IMR-90 (cell line): Measurements from ENCODE around the gene BSPRY. TPM values are rescaled to one million over a fixed set of nuclear protein-coding genes. Genes with fewer than 3 reads are reported as not detected.

Source experiments
- ATAC-seq: fragments of 200-7000 bp; cut with Tn5 transposase; 2 replicates; pipeline ENCODE4 v1.9.1; 2020; ENCODE audit warnings: low read depth, mild to moderate bottlenecking, moderate library complexity
- BruUV-seq: library from RNA; stranded (reverse); fragments of 400-500 nt; replicated peaks from 2 replicates; lab custom pipeline; 2021; lab: Mats Ljungman, UMichigan
- CTCF ChIA-PET: fragments of 300-600 bp; formaldehyde crosslinking; extraction: SDS; loops from one replicate; lab custom pipeline; 2021; ENCODE audit warnings: antibody characterized with exemption; lab: Yijun Ruan, JAX
- POLR2A ChIA-PET: fragments of 300-600 bp; sonication (Branson Sonifier 250); formaldehyde crosslinking; loops from one replicate; lab custom pipeline; 2022; ENCODE audit warnings: antibody characterized with exemption; ENCODE audit not compliant: unreplicated experiment; lab: Charles Lee
- DNase-seq: peaks from one replicate; pipeline ENCODE4 v3.0.0; 2013
- H2AFZ ChIP-seq: replicated peaks from 2 replicates; pipeline ENCODE3; 2013; ENCODE audit warnings: low read length, mild to moderate bottlenecking; ENCODE audit not compliant: poor library complexity
- H2AK5ac ChIP-seq: 2 replicates; pipeline ENCODE4 v1.6.1; 2013; ENCODE audit warnings: low read depth, low read length, inconsistent platforms
- H2AK9ac ChIP-seq: replicated peaks from 2 replicates; pipeline ENCODE3; 2013; ENCODE audit warnings: mild to moderate bottlenecking, low read depth, low read length, moderate library complexity; ENCODE audit not compliant: poor library complexity
- H2BK120ac ChIP-seq: 2 replicates; pipeline ENCODE4 v1.6.1; 2013; ENCODE audit warnings: low read depth, low read length, inconsistent platforms
- H2BK15ac ChIP-seq: 3 replicates; pipeline ENCODE4 v1.6.1; 2013; ENCODE audit warnings: low read depth, low read length, inconsistent platforms
- H2BK20ac ChIP-seq: 2 replicates; pipeline ENCODE4 v1.6.1; 2013; ENCODE audit warnings: low read depth, mild to moderate bottlenecking, inconsistent platforms, low read length, moderate library complexity
- H2BK5ac ChIP-seq: 2 replicates; pipeline ENCODE4 v1.6.1; 2013; ENCODE audit warnings: mild to moderate bottlenecking, low read depth, low read length, inconsistent platforms; ENCODE audit not compliant: poor library complexity, severe bottlenecking
- H3K14ac ChIP-seq: replicated peaks from 2 replicates; pipeline ENCODE4 v1.6.1; 2013; ENCODE audit warnings: low read depth, low read length, inconsistent platforms
- H3K18ac ChIP-seq: 2 replicates; pipeline ENCODE4 v1.6.1; 2013; ENCODE audit warnings: low read depth, low read length, control low read depth
- H3K23ac ChIP-seq: 2 replicates; pipeline ENCODE4 v1.6.1; 2013; ENCODE audit warnings: low read depth, low read length, inconsistent platforms
- H3K27ac ChIP-seq: 2 replicates; pipeline ENCODE4 v1.5.1; 2013; ENCODE audit warnings: mild to moderate bottlenecking, control low read depth, low read length; ENCODE audit not compliant: insufficient read depth
- H3K27me3 ChIP-seq: 2 replicates; pipeline ENCODE4 v1.6.1; 2013; ENCODE audit warnings: low read length; ENCODE audit not compliant: control insufficient read depth, insufficient read depth
- H3K36me3 ChIP-seq: 2 replicates; pipeline ENCODE4 v1.6.1; 2013; ENCODE audit warnings: low read length, mixed read lengths; ENCODE audit not compliant: control insufficient read depth, insufficient read depth
- H3K4ac ChIP-seq: 2 replicates; pipeline ENCODE4 v1.6.1; 2013; ENCODE audit warnings: low read depth, low read length, inconsistent platforms
- H3K4me1 ChIP-seq: 2 replicates; pipeline ENCODE4 v1.6.1; 2013; ENCODE audit warnings: low read length, mixed read lengths; ENCODE audit not compliant: control insufficient read depth, insufficient read depth
- H3K4me2 ChIP-seq: 2 replicates; pipeline ENCODE4 v1.6.1; 2013; ENCODE audit warnings: low read depth, mild to moderate bottlenecking, control low read depth, low read length, moderate library complexity
- H3K4me3 ChIP-seq: 2 replicates; pipeline ENCODE4 v1.5.1; 2013; ENCODE audit warnings: low read depth, mild to moderate bottlenecking, control low read depth, low read length, moderate library complexity; ENCODE audit not compliant: insufficient read depth
- H3K56ac ChIP-seq: 2 replicates; pipeline ENCODE4 v1.6.1; 2013; ENCODE audit warnings: low read length, inconsistent platforms; ENCODE audit not compliant: insufficient read depth; ENCODE audit errors: extremely low read depth
- H3K79me1 ChIP-seq, 2 experiments: 2 replicates each; pipeline ENCODE4 v1.6.1; 2013; ENCODE audit warnings: low read length in 2 of 2, inconsistent platforms in 1 of 2, low read depth in 1 of 2
- H3K9ac ChIP-seq: 2 replicates; pipeline ENCODE4 v1.6.1; 2013; ENCODE audit warnings: low read depth, low read length, control low read depth
- H3K9me1 ChIP-seq: 2 replicates; pipeline ENCODE4 v1.6.1; 2013; ENCODE audit warnings: low read length, inconsistent platforms; ENCODE audit not compliant: insufficient read depth
- H3K9me3 ChIP-seq: 2 replicates; pipeline ENCODE4 v1.6.1; 2013; ENCODE audit warnings: low read length; ENCODE audit not compliant: control insufficient read depth, insufficient read depth
- H4K20me1 ChIP-seq: 2 replicates; pipeline ENCODE4 v1.6.1; 2013; ENCODE audit warnings: low read length, inconsistent platforms; ENCODE audit not compliant: insufficient read depth
- H4K5ac ChIP-seq: 2 replicates; pipeline ENCODE4 v1.6.1; 2013; ENCODE audit warnings: mild to moderate bottlenecking, low read depth, low read length, control low read depth
- H4K8ac ChIP-seq, 2 experiments: 2 replicates each; pipeline ENCODE4 v1.6.1; 2013; ENCODE audit warnings: low read depth in 2 of 2, low read length in 2 of 2, control low read depth in 1 of 2, inconsistent platforms in 1 of 2
- H4K91ac ChIP-seq: 2 replicates; pipeline ENCODE4 v1.6.1; 2013; ENCODE audit warnings: low read depth, low read length, inconsistent platforms; ENCODE audit not compliant: insufficient read depth
- CHD1 ChIP-seq: IDR thresholded peaks from 2 replicates; pipeline ENCODE4 v1.6.1; 2012; ENCODE audit warnings: low read depth, low read length, improper control_type of control experiment
- ELK1 ChIP-seq: fragments of 150-350 bp; IDR thresholded peaks from 2 replicates; pipeline ENCODE4 v1.6.1; 2016; ENCODE audit warnings: low read depth, mild to moderate bottlenecking, low read length, moderate library complexity, borderline replicate concordance
- MAFK ChIP-seq: IDR thresholded peaks from 2 replicates; pipeline ENCODE4 v1.6.1; 2012; ENCODE audit warnings: low read depth, low read length, improper control_type of control experiment
- MAZ ChIP-seq: IDR thresholded peaks from 2 replicates; pipeline ENCODE4 v1.6.1; 2012; ENCODE audit warnings: low read depth, mild to moderate bottlenecking, low read length, improper control_type of control experiment, moderate library complexity, borderline replicate concordance
- MXI1 ChIP-seq: IDR thresholded peaks from 2 replicates; pipeline ENCODE4 v1.6.1; 2012; ENCODE audit warnings: low read depth, mild to moderate bottlenecking, low read length, moderate library complexity, borderline replicate concordance
- RAD21 ChIP-seq: IDR thresholded peaks from 2 replicates; pipeline ENCODE4 v1.6.1; 2012; ENCODE audit warnings: low read length, improper control_type of control experiment
- RCOR1 ChIP-seq: IDR thresholded peaks from 2 replicates; pipeline ENCODE4 v1.6.1; 2012; ENCODE audit warnings: mild to moderate bottlenecking, low read length, improper control_type of control experiment; ENCODE audit not compliant: insufficient replicate concordance
- RFX5 ChIP-seq: IDR thresholded peaks from 2 replicates; pipeline ENCODE4 v1.8.0; 2012; ENCODE audit warnings: low read depth, mild to moderate bottlenecking, low read length, moderate library complexity
- SMC3 ChIP-seq: fragments of 150-350 bp; IDR thresholded peaks from 2 replicates; pipeline ENCODE4 v1.6.1; 2016; ENCODE audit warnings: low read depth, mild to moderate bottlenecking, antibody characterized with exemption, low read length, moderate library complexity
- USF2 ChIP-seq: fragments of 150-350 bp; IDR thresholded peaks from 2 replicates; pipeline ENCODE4 v1.6.1; 2017; ENCODE audit warnings: mild to moderate bottlenecking, antibody characterized with exemption, low read length, low read depth
- WGBS, 2 experiments: methylation state at CpG; one replicate each; pipeline versions ENCODE4 v1.1.5 to v1.1.7; 2013; ENCODE audit warnings: missing lambda C conversion rate in 2 of 2; ENCODE audit not compliant: insufficient read length in 1 of 2; ENCODE audit errors: extremely low coverage in 2 of 2; 5-methylcytosine and 5-hydroxymethylcytosine counted together
- dilution Hi-C: fragments of 300-500 bp; cut with HindIII; formaldehyde crosslinking; loops from one replicate; pipeline ENCODE4 v1.14.3; 2018; ENCODE audit warnings: low sequenced_read_pairs; ENCODE audit not compliant: unreplicated experiment
- in situ Hi-C: fragments of 300-500 bp; cut with MboI; formaldehyde crosslinking; loops from 3 replicates; pipeline ENCODE4 v1.14.3; 2019; ENCODE audit warnings: low sequenced_read_pairs, inconsistent platforms, mixed read lengths
- intact Hi-C: fragments of 100-400 bp; cut with micrococcal nuclease; formaldehyde crosslinking; loops from 2 replicates; pipeline ENCODE4 v1.10.0; 2022
- polyA plus RNA-seq, 3 experiments: library from polyadenylated mRNA; depleted of rRNA; stranded (reverse); fragments of >200 nt; gene quantifications; 2 replicates each; pipeline ENCODE4 v1.2.3, GENCODE V29; 2012; ENCODE audit warnings: low replicate concordance in 1 of 3
- total RNA-seq: library from RNA; depleted of rRNA; stranded (reverse); fragments of >200 nt; gene quantifications from 2 replicates; pipeline ENCODE4 v1.2.3, GENCODE V29; 2012

Gene BSPRY
- total and polyA plus RNA-seq, 2 of the 4 experiments (the other 2 are of a cell fraction): not detected

- peak overlapping the region; percentile 14; the same call in 1 of the 2 replicates for H2BK20ac ChIP-seq
- WGBS, 2 experiments: no CpG with 5 or more reads among the region's 5 CpGs
- H2BK120ac ChIP-seq: no peak overlapping the region
- no peak overlapping the region for H2AK9ac ChIP-seq
- H3K27me3 ChIP-seq: no peaks in the 10 kb centered on the region
- no TSS peak for BruUV-seq
- in situ Hi-C loops (no loop called here), intact Hi-C loops (loop anchor here (1.0 kb wide), 1 partner anchor 23 kb away; no protein-coding TSS in a partner anchor), dilution Hi-C loops (no loop called here)
- H3K9ac ChIP-seq: no peak overlapping the region
- no peak overlapping the region for H3K27ac ChIP-seq
- H4K8ac ChIP-seq: no peak overlapping the region
- H3K4ac ChIP-seq: no peak overlapping the region
- no peak overlapping the region for H4K5ac ChIP-seq
- no peak overlapping the region for H3K14ac ChIP-seq
- CTCF ChIA-PET: no interaction called here
- ATAC-seq: no peak
- H3K56ac ChIP-seq: no peak overlapping the region
- H3K4me1 ChIP-seq: peaks cover 8% of the 10 kb centered on the region
- no peak overlapping the region for H3K4me3 ChIP-seq
- H4K91ac ChIP-seq: no peak overlapping the region
- H2BK15ac ChIP-seq: no peak overlapping the region
- DNase-seq: no peak
- POLR2A ChIA-PET: interaction anchor here (1.3 kb wide), 1 partner anchor 11 kb away, joined by 3 read pairs; the partner anchor contains the start of genes C9orf43 and POLE3
- no peak overlapping the region for H2AK5ac ChIP-seq
- H3K79me1 ChIP-seq: peaks cover 20 to 35% of the 10 kb centered on the region in 2 experiments
- no peak overlapping the region for H3K23ac ChIP-seq
- TF ChIP-seq USF2 (no peak), MAFK (no peak), CHD1 (no peak), RFX5 (no peak), RCOR1 (no peak), SMC3 (no peak), MXI1 (no peak), ELK1 (no peak), MAZ (no peak), RAD21 (no peak)
- H3K9me3 ChIP-seq: no peaks in the 10 kb centered on the region
- H3K4me2 ChIP-seq: peak overlapping the region; percentile 12; the same call in 1 of the 2 replicates
- H4K20me1 ChIP-seq: no peaks in the 10 kb centered on the region
- peaks cover 2% of the 10 kb centered on the region; the same call in 1 of the 2 replicates for H3K9me1 ChIP-seq
- H3K18ac ChIP-seq: no peak overlapping the region
- H3K36me3 ChIP-seq: no peaks in the 10 kb centered on the region
- H2BK5ac ChIP-seq: no peak overlapping the region
- no peak overlapping the region for H2AFZ ChIP-seq
Measured at GRCh38 chr9:113398796-113399195, 49.5 kb downstream of the BSPRY start.
